ENCODE results near the gene BAZ2B. TPM values are rescaled to one million over a fixed set of nuclear protein-coding genes. Genes with fewer than 3 reads are reported as not detected.

BAZ2B gene
- total RNA-seq, 1 experiment from 2014 or later = 19.9 TPM

- Histone ChIP-seq H3K27me3 (ENCODE audit: insufficient read depth, low read length) (no peaks in the 10 kb centered on the region), H3K9me3 (ENCODE audit: control insufficient read depth in 1 of 2, insufficient read depth in 1 of 2, low read depth in 1 of 2, low read length in 2 of 2) (no peaks in the 10 kb centered on the region), H2AFZ (ENCODE audit: low read depth, low read length, poor library complexity, severe bottlenecking) (no peak overlapping the region), H3K9ac (ENCODE audit: low read length) (no peak overlapping the region), H3K4me3 (replicated peaks in 1 of 2; ENCODE audit: low read depth in 1 of 2, low read length in 2 of 2) (no peak overlapping the region), H3K36me3 (ENCODE audit: control insufficient read depth in 1 of 2, insufficient read depth in 2 of 2, low read length in 2 of 2) (no peaks in the 10 kb centered on the region), H3K4me1 (ENCODE audit: control insufficient read depth in 1 of 2, insufficient read depth in 2 of 2, low read length in 2 of 2) (no peaks in the 10 kb centered on the region), H3K9me2 (ENCODE audit: insufficient read depth) (no peaks in the 10 kb centered on the region), H3K4me2 (ENCODE audit: low read length) (no peak overlapping the region), H3K79me2 (ENCODE audit: insufficient read depth, low read length) (no peaks in the 10 kb centered on the region), H3K27ac (ENCODE audit: low read depth, low read length) (no peak overlapping the region), H4K20me1 (ENCODE audit: insufficient read depth) (no peaks in the 10 kb centered on the region)
- ATAC-seq (no peak), DNase-seq (ENCODE audit: low read depth, low spot score) (no peak)
- RAD21 ChIA-PET (ENCODE audit: low non-redundant PET in 1 of 2, low total read pairs in 2 of 2, uncharacterized antibody in 2 of 2, unreplicated experiment in 2 of 2) = no interaction called here
- POLR2A ChIA-PET = no interaction called here
- CTCF ChIA-PET = no interaction called here
- no peak for TF ChIP-seq JUND (IDR thresholded peaks at IDR 0.05)
- TF ChIP-seq TCF7L2 (IDR thresholded peaks at IDR 0.05; ENCODE audit: borderline replicate concordance, extremely low read depth, insufficient read depth, insufficient read length) = no peak
- no peak for TF ChIP-seq CTCF (IDR thresholded peaks at IDR 0.05 in 2 of 3, conservative IDR thresholded peaks at IDR 0.05 in 1 of 3; ENCODE audit: borderline replicate concordance in 1 of 3, insufficient read depth in 1 of 3, low read depth in 2 of 3, low read length in 2 of 3)
- TF ChIP-seq ZFX (IDR thresholded peaks at IDR 0.05) = no peak
- TF ChIP-seq EGR1 (IDR thresholded peaks at IDR 0.05; ENCODE audit: low read depth) = no peak
- no peak for TF ChIP-seq SRF (IDR thresholded peaks at IDR 0.05; ENCODE audit: low read depth)
- TF ChIP-seq POLR2AphosphoS5 (IDR thresholded peaks at IDR 0.05; ENCODE audit: low read depth, low read length) = no peak
- no peak for TF ChIP-seq FOSL1 (IDR thresholded peaks at IDR 0.05; ENCODE audit: low read depth)
- TF ChIP-seq CBX3 (IDR thresholded peaks at IDR 0.05; ENCODE audit: low read depth) = no peak
- no peak for TF ChIP-seq ELF1 (IDR thresholded peaks at IDR 0.05; ENCODE audit: borderline replicate concordance, low read depth)
- no TSS peak for BruUV-seq (replicated peaks)
- intact Hi-C loops (cut with micrococcal nuclease) = no loop called here
Observed at GRCh38 chr2:159362816-159363251, 253.5 kb downstream of the BAZ2B start.

- Histone ChIP-seq H4K20me1 (ENCODE audit: insufficient read depth) (no peaks in the 10 kb centered on the region), H3K9ac (ENCODE audit: low read length) (no peak overlapping the region), H3K27ac (ENCODE audit: low read depth, low read length) (no peak overlapping the region), H3K9me2 (ENCODE audit: insufficient read depth) (no peaks in the 10 kb centered on the region), H3K4me3 (replicated peaks in 1 of 2; ENCODE audit: low read depth in 1 of 2, low read length in 2 of 2) (no peak overlapping the region), H3K9me3 (ENCODE audit: control insufficient read depth in 1 of 2, insufficient read depth in 1 of 2, low read depth in 1 of 2, low read length in 2 of 2) (no peaks in the 10 kb centered on the region), H3K79me2 (ENCODE audit: insufficient read depth, low read length) (no peaks in the 10 kb centered on the region), H3K27me3 (ENCODE audit: insufficient read depth, low read length) (no peaks in the 10 kb centered on the region), H2AFZ (ENCODE audit: low read depth, low read length, poor library complexity, severe bottlenecking) (no peak overlapping the region), H3K4me1 (ENCODE audit: control insufficient read depth in 1 of 2, insufficient read depth in 2 of 2, low read length in 2 of 2) (no peaks in the 10 kb centered on the region), H3K4me2 (ENCODE audit: low read length) (no peak overlapping the region), H3K36me3 (ENCODE audit: control insufficient read depth in 1 of 2, insufficient read depth in 2 of 2, low read length in 2 of 2) (no peaks in the 10 kb centered on the region)
- no TSS peak for BruUV-seq (replicated peaks)
- ATAC-seq (no peak), DNase-seq (ENCODE audit: low read depth, low spot score) (no peak)
- intact Hi-C loops (cut with micrococcal nuclease) = no loop called here
- POLR2A ChIA-PET = no interaction called here
- CTCF ChIA-PET = no interaction called here
- RAD21 ChIA-PET (ENCODE audit: low non-redundant PET in 1 of 2, low total read pairs in 2 of 2, uncharacterized antibody in 2 of 2, unreplicated experiment in 2 of 2) = no interaction called here
- TF ChIP-seq SRF (IDR thresholded peaks at IDR 0.05; ENCODE audit: low read depth) (no peak), POLR2A (IDR thresholded peaks at IDR 0.05; ENCODE audit: borderline replicate concordance, extremely low read depth, insufficient read depth, insufficient read length) (no peak), FOSL1 (IDR thresholded peaks at IDR 0.05; ENCODE audit: low read depth) (no peak), RAD21 (IDR thresholded peaks at IDR 0.05; ENCODE audit: low read depth) (no peak), ZFX (IDR thresholded peaks at IDR 0.05) (no peak), ELF1 (IDR thresholded peaks at IDR 0.05; ENCODE audit: borderline replicate concordance, low read depth) (no peak), ZBTB33 (IDR thresholded peaks at IDR 0.05; ENCODE audit: extremely low read depth, insufficient replicate concordance, low read length) (no peak), REST (IDR thresholded peaks at IDR 0.05; ENCODE audit: low read depth) (no peak)
Observed at GRCh38 chr2:159362094-159362493, 254.3 kb downstream of the BAZ2B start.
